ENCODE data around the gene RHNO1. TPM values are rescaled to one million over a fixed set of nuclear protein-coding genes. Genes with fewer than 3 reads are reported as not detected.
A peak's percentile ranks its signal among the peaks of the same experiment; 100 is the strongest.

Gene RHNO1
- total and polyA plus RNA-seq, 3 experiments from 2014 or later: 41.9 to 60.0 (median 45.4) TPM

DNA sequence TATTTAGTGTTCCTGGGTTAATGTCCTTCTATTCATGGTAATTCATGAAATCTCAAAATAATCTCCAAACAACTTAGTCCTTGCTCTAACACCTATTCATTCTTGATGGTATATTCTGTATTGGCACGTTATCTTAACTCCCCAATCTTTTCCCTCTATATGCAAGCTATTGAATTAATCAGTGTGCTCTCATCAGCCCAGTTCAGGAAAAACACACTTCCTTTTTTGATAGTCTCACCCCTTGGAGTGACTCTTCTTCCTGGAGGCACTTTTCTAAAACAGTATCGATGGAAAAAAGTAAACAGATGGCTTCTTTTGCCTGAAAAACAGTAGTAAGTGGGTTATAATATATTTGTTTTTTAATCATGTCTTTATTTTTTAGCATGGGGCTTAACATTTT, 42.2 kb downstream of the RHNO1 start:
- H3K36me3 ChIP-seq (ENCODE audit: insufficient read depth, low read length): no peaks in the 10 kb centered on the region
- Mint-ChIP-seq H3K9me3 (no peaks in the 10 kb centered on the region), H3K27ac (no peak overlapping the region), H3K27me3 (peaks cover 0 to 2% of the 10 kb centered on the region in 2 donors), H3K4me3 (no peak overlapping the region), H3K4me1 (no peaks in the 10 kb centered on the region), H3K36me3 (peaks cover 3 to 46% (median 25%) of the 10 kb centered on the region in 3 donors)
- no peak overlapping the region for H3K4me3 ChIP-seq (ENCODE audit: low read length)
- no peaks in the 10 kb centered on the region for H3K9me3 ChIP-seq (ENCODE audit: low read length)
- no peaks in the 10 kb centered on the region for H3K27me3 ChIP-seq (ENCODE audit: insufficient read depth, low read length, poor library complexity, severe bottlenecking)
- DNase-seq: no peak
- ChIA-PET CTCF (no interaction called here), POLR2A (no interaction called here)
- no peaks in the 10 kb centered on the region for H3K4me1 ChIP-seq (ENCODE audit: insufficient read depth, low read length)
- no peak overlapping the region for H3K27ac ChIP-seq (ENCODE audit: low read depth, low read length)

DNA sequence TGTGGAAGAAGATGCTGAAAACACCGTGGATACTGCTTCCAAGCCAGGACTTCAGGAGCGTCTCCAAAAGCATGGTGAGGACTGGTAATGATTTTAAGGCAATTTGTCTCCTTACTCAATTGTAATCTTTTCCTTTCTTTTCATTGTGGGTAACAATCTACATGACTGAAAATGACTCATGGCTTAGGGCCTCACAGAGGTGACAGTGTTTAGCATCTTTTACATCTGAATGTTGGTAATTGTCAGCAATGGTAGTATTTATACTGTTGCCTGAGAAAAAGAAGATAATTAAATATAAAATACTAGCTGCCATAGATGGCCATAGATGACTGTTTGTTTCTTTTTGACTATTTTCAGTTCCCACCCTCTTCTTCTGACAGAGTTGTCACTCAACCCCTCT, 45.3 kb downstream of the RHNO1 start:
- Histone ChIP-seq H3K27ac (ENCODE audit: low read depth, low read length) (no peak overlapping the region), H3K27me3 (ENCODE audit: insufficient read depth, low read length, poor library complexity, severe bottlenecking) (no peaks in the 10 kb centered on the region), H3K36me3 (ENCODE audit: insufficient read depth, low read length) (no peaks in the 10 kb centered on the region), H3K4me1 (ENCODE audit: insufficient read depth, low read length) (no peaks in the 10 kb centered on the region), H3K4me3 (ENCODE audit: low read length) (no peak overlapping the region), H3K9me3 (ENCODE audit: low read length) (no peaks in the 10 kb centered on the region)
- H3K36me3 Mint-ChIP-seq: peaks cover 3 to 50% (median 24%) of the 10 kb centered on the region in 3 donors
- DNase-seq: no peak
- H3K27me3 Mint-ChIP-seq: no peaks in the 10 kb centered on the region
- H3K4me3 Mint-ChIP-seq: no peak overlapping the region
- H3K9me3 Mint-ChIP-seq: no peaks in the 10 kb centered on the region
- no peak overlapping the region for H3K27ac Mint-ChIP-seq
- CTCF ChIA-PET: no interaction called here
- peaks cover 0 to 1% (median 0%) of the 10 kb centered on the region in 3 donors for H3K4me1 Mint-ChIP-seq
- POLR2A ChIA-PET: no interaction called here

DNA sequence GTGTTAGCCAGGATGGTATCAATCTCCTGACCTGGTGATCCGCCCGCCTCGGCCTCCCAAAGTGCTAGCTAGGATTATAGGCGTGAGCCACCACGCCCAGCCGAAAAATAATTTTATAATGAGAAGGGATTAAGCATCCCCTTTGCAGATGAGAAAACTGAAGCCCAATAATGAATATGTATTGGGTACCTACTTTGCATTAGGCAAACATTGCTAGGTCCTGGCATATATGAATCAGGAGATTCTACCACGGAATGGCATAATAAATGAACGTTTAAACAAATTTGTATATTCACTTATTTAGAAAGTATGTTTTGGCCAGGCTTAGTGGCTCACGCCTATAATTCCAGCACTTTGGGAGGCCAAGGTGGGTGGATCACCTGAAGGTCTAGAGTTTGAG, 46.0 kb downstream of the RHNO1 start:
- Mint-ChIP-seq H3K36me3 (peaks cover 9 to 57% (median 29%) of the 10 kb centered on the region in 3 donors), H3K4me1 (peaks cover 0 to 1% (median 0%) of the 10 kb centered on the region in 3 donors), H3K27ac (no peak overlapping the region), H3K4me3 (no peak overlapping the region), H3K27me3 (no peaks in the 10 kb centered on the region), H3K9me3 (no peaks in the 10 kb centered on the region)
- no peak overlapping the region for H3K27ac ChIP-seq (ENCODE audit: low read depth, low read length)
- H3K36me3 ChIP-seq (ENCODE audit: insufficient read depth, low read length): no peaks in the 10 kb centered on the region
- no peak overlapping the region for H3K4me3 ChIP-seq (ENCODE audit: low read length)
- no peak for DNase-seq
- ChIA-PET POLR2A (no interaction called here), CTCF (no interaction called here)
- no peaks in the 10 kb centered on the region for H3K4me1 ChIP-seq (ENCODE audit: insufficient read depth, low read length)
- no peaks in the 10 kb centered on the region for H3K27me3 ChIP-seq (ENCODE audit: insufficient read depth, low read length, poor library complexity, severe bottlenecking)
- H3K9me3 ChIP-seq (ENCODE audit: low read length): no peaks in the 10 kb centered on the region

DNA sequence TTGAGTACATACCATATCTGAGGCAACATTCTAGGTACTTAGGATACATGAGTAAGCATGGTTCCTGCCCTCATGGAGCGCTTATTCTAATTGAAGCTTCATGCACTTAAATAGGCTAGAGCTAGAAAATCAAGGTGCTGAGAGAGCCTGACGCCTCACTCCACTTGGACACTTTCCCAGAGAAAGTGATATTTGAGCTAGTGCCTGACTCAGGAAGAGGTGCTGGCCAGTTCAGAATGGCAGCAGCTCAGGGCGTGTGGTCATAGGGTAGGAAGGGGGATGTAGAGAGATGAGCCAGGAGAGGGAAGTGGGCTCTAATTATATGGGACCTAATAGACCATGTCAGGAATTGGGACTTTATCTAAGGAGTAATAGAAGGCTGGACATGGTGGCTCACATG, 47.0 kb downstream of the RHNO1 start:
- ChIA-PET CTCF (no interaction called here), POLR2A (no interaction called here)

DNA sequence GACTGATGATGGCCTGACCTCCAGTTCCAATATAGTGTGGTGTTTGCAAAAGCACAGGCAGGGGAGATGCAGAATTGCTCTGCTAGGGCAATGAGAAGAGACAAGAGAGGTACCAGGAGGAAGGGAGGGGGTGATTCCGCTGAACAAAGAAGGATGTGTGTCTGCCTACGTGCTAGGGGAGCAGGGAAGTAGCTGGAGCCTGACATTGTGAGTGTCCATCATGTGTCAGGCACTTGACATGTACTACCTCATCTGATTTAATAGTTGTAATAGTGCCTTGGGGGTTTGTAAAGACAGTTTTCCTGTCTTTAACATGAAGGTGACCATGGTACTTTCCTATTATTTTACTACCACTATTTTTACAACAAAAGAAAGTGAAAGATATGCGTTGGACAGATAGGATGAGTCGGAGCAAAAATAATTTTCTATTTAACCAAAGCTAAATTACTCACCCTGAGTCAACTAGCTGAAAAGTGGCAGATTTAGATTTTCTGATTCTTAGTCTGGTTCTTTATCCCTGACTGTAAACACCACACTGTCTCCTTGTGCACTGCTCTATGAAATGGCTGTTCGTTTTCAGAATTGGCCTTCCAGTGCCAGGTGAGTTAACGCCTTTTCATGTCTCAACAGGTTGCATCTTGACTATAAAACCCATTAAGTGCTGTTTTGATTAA, 48.4 kb downstream of the RHNO1 start:
- Mint-ChIP-seq H3K36me3 (peaks cover 13 to 59% (median 29%) of the 10 kb centered on the region in 3 donors), H3K9me3 (no peaks in the 10 kb centered on the region), H3K27me3 (no peaks in the 10 kb centered on the region), H3K4me1 (peaks cover 0 to 1% (median 0%) of the 10 kb centered on the region in 3 donors), H3K4me3 (no peak overlapping the region), H3K27ac (no peak overlapping the region)
- ChIA-PET CTCF (no interaction called here), POLR2A (no interaction called here)
- H3K4me3 ChIP-seq (ENCODE audit: low read length): no peak overlapping the region
- no peaks in the 10 kb centered on the region for H3K27me3 ChIP-seq (ENCODE audit: insufficient read depth, low read length, poor library complexity, severe bottlenecking)
- H3K4me1 ChIP-seq (ENCODE audit: insufficient read depth, low read length): no peaks in the 10 kb centered on the region
- DNase-seq: no peak
- no peaks in the 10 kb centered on the region for H3K36me3 ChIP-seq (ENCODE audit: insufficient read depth, low read length)
- no peaks in the 10 kb centered on the region for H3K9me3 ChIP-seq (ENCODE audit: low read length)
- H3K27ac ChIP-seq (ENCODE audit: low read depth, low read length): no peak overlapping the region

More for the DNA sequence above, 47.0 kb downstream of the RHNO1 start:
- H3K27me3 Mint-ChIP-seq: no peaks in the 10 kb centered on the region
- peak overlapping the region in 1 of 8 donors; percentile 82 for H3K27ac Mint-ChIP-seq
- H3K36me3 Mint-ChIP-seq: peaks cover 9 to 58% (median 29%) of the 10 kb centered on the region in 3 donors
- no peak overlapping the region for H3K27ac ChIP-seq (ENCODE audit: low read depth, low read length)
- H3K9me3 Mint-ChIP-seq: no peaks in the 10 kb centered on the region
- no peak overlapping the region for H3K4me3 ChIP-seq (ENCODE audit: low read length)
- no peaks in the 10 kb centered on the region for H3K9me3 ChIP-seq (ENCODE audit: low read length)
- H3K36me3 ChIP-seq (ENCODE audit: insufficient read depth, low read length): no peaks in the 10 kb centered on the region
- no peak for DNase-seq
- H3K4me3 Mint-ChIP-seq: no peak overlapping the region
- no peaks in the 10 kb centered on the region for H3K4me1 ChIP-seq (ENCODE audit: insufficient read depth, low read length)
- peaks cover 0 to 1% (median 0%) of the 10 kb centered on the region in 3 donors for H3K4me1 Mint-ChIP-seq
- H3K27me3 ChIP-seq (ENCODE audit: insufficient read depth, low read length, poor library complexity, severe bottlenecking): no peaks in the 10 kb centered on the region

DNA sequence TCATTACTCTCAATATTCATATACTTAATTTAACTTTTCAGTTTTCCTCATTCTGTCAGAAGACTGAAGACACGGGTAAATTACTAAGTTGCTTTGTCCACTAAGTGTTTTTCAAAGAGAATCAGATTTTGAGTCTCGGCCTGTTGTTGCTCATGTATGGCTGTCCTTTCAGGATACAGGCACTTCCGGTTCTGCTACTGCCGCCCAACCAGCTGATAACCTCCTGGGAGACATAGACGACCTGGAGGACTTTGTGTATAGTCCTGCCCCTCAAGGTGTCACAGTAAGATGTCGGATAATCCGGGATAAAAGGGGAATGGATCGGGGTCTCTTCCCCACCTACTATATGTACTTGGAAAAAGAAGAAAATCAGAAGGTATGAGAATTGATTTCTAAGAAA, 53.8 kb downstream of the RHNO1 start:
- CTCF ChIA-PET: no interaction called here
- Mint-ChIP-seq H3K4me1 (no peaks in the 10 kb centered on the region), H3K36me3 (peaks cover 21 to 66% (median 28%) of the 10 kb centered on the region in 3 donors), H3K9me3 (no peaks in the 10 kb centered on the region), H3K27ac (peak overlapping the region in 1 of 8 donors; percentile 18), H3K4me3 (no peak overlapping the region), H3K27me3 (no peaks in the 10 kb centered on the region)
- Histone ChIP-seq H3K27me3 (ENCODE audit: insufficient read depth, low read length, poor library complexity, severe bottlenecking) (no peaks in the 10 kb centered on the region), H3K4me1 (ENCODE audit: insufficient read depth, low read length) (no peaks in the 10 kb centered on the region), H3K27ac (ENCODE audit: low read depth, low read length) (no peak overlapping the region), H3K9me3 (ENCODE audit: low read length) (no peaks in the 10 kb centered on the region), H3K4me3 (ENCODE audit: low read length) (no peak overlapping the region), H3K36me3 (ENCODE audit: insufficient read depth, low read length) (peaks cover 10% of the 10 kb centered on the region)
- DNase-seq: no peak
- POLR2A ChIA-PET: no interaction called here

DNA sequence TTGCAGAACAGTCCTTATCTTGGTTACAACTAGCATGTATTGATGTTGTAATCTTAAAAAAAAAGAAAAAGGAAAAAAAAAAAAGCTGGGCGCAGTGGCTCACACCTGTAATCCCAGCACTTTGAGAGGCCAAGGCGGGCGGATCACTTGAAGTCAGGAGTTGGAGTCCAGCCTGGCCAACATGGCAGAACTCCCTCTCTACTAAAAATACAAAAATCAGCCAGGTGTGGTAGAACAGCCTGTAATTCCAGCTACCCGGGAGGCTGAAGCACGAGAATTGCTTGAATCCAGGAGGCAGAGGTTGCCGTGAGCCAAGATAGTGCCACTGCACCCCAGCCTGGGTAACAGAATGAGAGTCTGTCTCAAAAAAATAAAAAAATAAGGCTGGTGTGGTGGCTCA, 56.6 kb downstream of the RHNO1 start:
- peaks cover 15 to 58% (median 21%) of the 10 kb centered on the region in 3 donors for H3K36me3 Mint-ChIP-seq
- no peak overlapping the region for H3K4me3 Mint-ChIP-seq
- no peaks in the 10 kb centered on the region for H3K9me3 ChIP-seq (ENCODE audit: low read length)
- no peak overlapping the region for H3K4me3 ChIP-seq (ENCODE audit: low read length)
- no peaks in the 10 kb centered on the region for H3K4me1 ChIP-seq (ENCODE audit: insufficient read depth, low read length)
- no peaks in the 10 kb centered on the region for H3K27me3 ChIP-seq (ENCODE audit: insufficient read depth, low read length, poor library complexity, severe bottlenecking)
- no peaks in the 10 kb centered on the region for H3K4me1 Mint-ChIP-seq
- H3K27ac Mint-ChIP-seq: peak overlapping the region in 1 of 8 donors; percentile 31
- ChIA-PET CTCF (no interaction called here), POLR2A (no interaction called here)
- no peaks in the 10 kb centered on the region for H3K9me3 Mint-ChIP-seq
- peaks cover 10% of the 10 kb centered on the region for H3K36me3 ChIP-seq (ENCODE audit: insufficient read depth, low read length)
- H3K27me3 Mint-ChIP-seq: no peaks in the 10 kb centered on the region
- DNase-seq: no peak
- no peak overlapping the region for H3K27ac ChIP-seq (ENCODE audit: low read depth, low read length)

DNA sequence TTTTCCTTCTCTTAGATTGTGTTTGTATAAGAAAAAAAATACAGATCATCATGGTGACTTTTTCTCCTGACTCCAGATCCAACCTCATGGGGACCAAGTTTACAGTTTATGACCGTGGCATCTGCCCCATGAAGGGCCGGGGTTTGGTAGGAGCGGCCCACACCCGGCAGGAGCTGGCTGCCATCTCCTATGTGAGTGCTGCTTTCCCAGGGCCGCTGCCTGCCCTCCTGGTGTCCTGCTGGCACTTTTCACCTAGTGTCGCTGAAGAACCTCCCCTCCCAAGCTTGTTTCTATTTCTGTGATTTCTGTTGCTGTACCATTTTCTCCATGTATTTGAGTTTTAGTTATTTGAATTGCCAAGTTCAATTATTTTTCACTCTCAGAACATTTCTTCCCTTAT, 57.3 kb downstream of the RHNO1 start:
- Histone ChIP-seq H3K36me3 (ENCODE audit: insufficient read depth, low read length) (peaks cover 10% of the 10 kb centered on the region), H3K4me3 (ENCODE audit: low read length) (no peak overlapping the region), H3K27ac (ENCODE audit: low read depth, low read length) (no peak overlapping the region), H3K9me3 (ENCODE audit: low read length) (no peaks in the 10 kb centered on the region), H3K27me3 (ENCODE audit: insufficient read depth, low read length, poor library complexity, severe bottlenecking) (no peaks in the 10 kb centered on the region), H3K4me1 (ENCODE audit: insufficient read depth, low read length) (no peaks in the 10 kb centered on the region)
- ChIA-PET CTCF (no interaction called here), POLR2A (no interaction called here)
- H3K36me3 Mint-ChIP-seq: peaks cover 15 to 63% (median 23%) of the 10 kb centered on the region in 3 donors
- DNase-seq: no peak
- no peaks in the 10 kb centered on the region for H3K27me3 Mint-ChIP-seq
- no peak overlapping the region for H3K4me3 Mint-ChIP-seq
- no peaks in the 10 kb centered on the region for H3K9me3 Mint-ChIP-seq
- no peaks in the 10 kb centered on the region for H3K4me1 Mint-ChIP-seq
- H3K27ac Mint-ChIP-seq: peak overlapping the region in 2 of 8 donors; percentile 3 to 5

All from CD8-positive, alpha-beta memory T cell (primary cell).